ENCODE data around the gene GMDS. TPM values are rescaled to one million over a fixed set of nuclear protein-coding genes. Genes with fewer than 3 reads are reported as not detected.

Gene GMDS
- total RNA-seq, 4 donors from 2014 or later: 9.5 to 32.8 (median 22.4) TPM

DNA sequence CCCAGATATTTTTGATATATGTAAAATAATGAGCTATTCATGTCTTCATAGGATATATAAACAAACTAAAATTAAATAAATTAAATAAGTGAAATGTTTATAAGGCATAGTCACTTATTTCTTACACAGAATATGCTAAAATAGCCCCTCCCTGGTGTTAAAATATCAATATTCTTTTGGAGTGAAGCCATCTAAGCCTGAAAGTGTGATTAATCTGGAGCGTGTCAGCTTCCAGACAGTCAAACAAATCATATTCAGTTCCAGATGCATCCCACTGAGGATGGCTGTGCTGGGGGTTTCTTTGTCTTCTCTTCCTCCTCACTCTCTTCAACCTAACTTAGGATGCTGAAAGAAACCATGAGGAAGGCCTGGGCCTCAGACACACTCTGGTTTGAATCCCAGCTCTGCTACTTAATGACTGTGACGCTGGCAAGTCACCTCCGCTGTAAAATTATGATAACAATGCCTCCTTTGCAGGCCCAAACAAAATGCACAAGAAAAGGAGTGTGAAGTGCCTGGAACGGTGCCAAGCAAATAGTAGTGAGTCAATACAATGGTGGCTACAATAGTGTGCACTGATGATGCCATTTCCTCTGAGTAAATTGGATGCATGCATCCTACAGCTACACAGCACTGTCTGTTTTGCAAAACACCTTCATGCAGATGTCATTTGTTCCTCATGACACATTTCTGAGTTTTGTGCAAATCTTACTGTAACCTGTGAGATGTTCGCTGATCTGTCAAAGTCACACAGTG is 474.3 kb downstream of the GMDS start:
- TF ChIP-seq, protein P1, sequence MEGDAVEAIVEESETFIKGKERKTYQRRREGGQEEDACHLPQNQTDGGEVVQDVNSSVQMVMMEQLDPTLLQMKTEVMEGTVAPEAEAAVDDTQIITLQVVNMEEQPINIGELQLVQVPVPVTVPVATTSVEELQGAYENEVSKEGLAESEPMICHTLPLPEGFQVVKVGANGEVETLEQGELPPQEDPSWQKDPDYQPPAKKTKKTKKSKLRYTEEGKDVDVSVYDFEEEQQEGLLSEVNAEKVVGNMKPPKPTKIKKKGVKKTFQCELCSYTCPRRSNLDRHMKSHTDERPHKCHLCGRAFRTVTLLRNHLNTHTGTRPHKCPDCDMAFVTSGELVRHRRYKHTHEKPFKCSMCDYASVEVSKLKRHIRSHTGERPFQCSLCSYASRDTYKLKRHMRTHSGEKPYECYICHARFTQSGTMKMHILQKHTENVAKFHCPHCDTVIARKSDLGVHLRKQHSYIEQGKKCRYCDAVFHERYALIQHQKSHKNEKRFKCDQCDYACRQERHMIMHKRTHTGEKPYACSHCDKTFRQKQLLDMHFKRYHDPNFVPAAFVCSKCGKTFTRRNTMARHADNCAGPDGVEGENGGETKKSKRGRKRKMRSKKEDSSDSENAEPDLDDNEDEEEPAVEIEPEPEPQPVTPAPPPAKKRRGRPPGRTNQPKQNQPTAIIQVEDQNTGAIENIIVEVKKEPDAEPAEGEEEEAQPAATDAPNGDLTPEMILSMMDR (IDR thresholded peaks at IDR 0.05): no peak
- TF ChIP-seq POLR2A (IDR thresholded peaks at IDR 0.05): no peak
- no peak overlapping the region for H3K27ac ChIP-seq
- peaks cover 6 to 18% of the 10 kb centered on the region in 2 donors for H3K4me1 ChIP-seq
- H3K4me3 ChIP-seq (replicated peaks in 1 of 3): no peak overlapping the region
- DNase-seq: no peak
- H3K36me3 ChIP-seq: no peaks in the 10 kb centered on the region
- 74 to 78% methylated on average over 5 of the region's 5 CpGs for WGBS, 2 donors
- no peaks in the 10 kb centered on the region for H3K27me3 ChIP-seq
- intact Hi-C loops (cut with DNase I): no loop called here
- H3K9me3 ChIP-seq: no peaks in the 10 kb centered on the region

DNA sequence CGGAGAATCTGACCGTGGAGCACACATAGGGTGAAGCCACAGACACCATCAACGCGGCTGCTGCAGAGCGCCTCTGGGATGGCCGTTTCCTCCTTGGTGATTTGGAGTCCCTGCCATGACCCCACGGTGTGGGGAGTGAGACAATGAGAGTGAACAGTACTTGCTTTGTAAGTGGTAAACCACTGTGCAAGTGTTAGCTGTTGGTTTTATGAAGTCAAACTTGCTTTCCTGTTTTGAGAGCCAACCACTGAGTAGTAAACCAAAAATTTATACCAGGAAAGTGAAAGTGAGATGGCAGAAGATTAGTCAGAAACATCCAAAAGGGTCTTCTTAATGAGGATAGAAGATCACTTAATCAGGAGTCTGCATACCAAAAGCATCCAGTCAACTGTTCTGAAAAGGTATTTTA is 475.0 kb downstream of the GMDS start:
- H3K36me3 ChIP-seq: no peaks in the 10 kb centered on the region
- H3K27ac ChIP-seq: no peak overlapping the region
- DNase-seq: no peak
- H3K27me3 ChIP-seq: no peaks in the 10 kb centered on the region
- intact Hi-C loops (cut with DNase I): no loop called here
- H3K4me3 ChIP-seq (replicated peaks in 1 of 3): no peak overlapping the region
- 87 to 90% methylated on average over 7 of the region's 7 CpGs for WGBS, 2 donors
- TF ChIP-seq, protein P1 (IDR thresholded peaks at IDR 0.05): no peak
- no peak for TF ChIP-seq POLR2A (IDR thresholded peaks at IDR 0.05)
- no peaks in the 10 kb centered on the region for H3K9me3 ChIP-seq
- H3K4me1 ChIP-seq: peaks cover 9 to 25% of the 10 kb centered on the region in 2 donors

GRCh38 chr6:1767481-1768246 is 477.7 kb downstream of the GMDS start:
- TF ChIP-seq, protein P1 (IDR thresholded peaks at IDR 0.05): no peak
- TF ChIP-seq POLR2A (IDR thresholded peaks at IDR 0.05): no peak
- WGBS, 2 donors: 34 to 50% methylated on average over 7 of the region's 7 CpGs
- H3K36me3 ChIP-seq: no peaks in the 10 kb centered on the region
- intact Hi-C loops (cut with DNase I): no loop called here
- H3K4me1 ChIP-seq: peaks cover 12 to 31% of the 10 kb centered on the region in 2 donors
- H3K27ac ChIP-seq: no peak overlapping the region
- peak in 1 of 2 donors; percentile 31 for DNase-seq
- no peak overlapping the region for H3K4me3 ChIP-seq (replicated peaks in 1 of 3)
- H3K9me3 ChIP-seq: no peaks in the 10 kb centered on the region
- no peaks in the 10 kb centered on the region for H3K27me3 ChIP-seq

- no peaks in the 10 kb centered on the region for H3K27me3 ChIP-seq
- TF ChIP-seq, protein P1 (IDR thresholded peaks at IDR 0.05): no peak
- no peak for TF ChIP-seq POLR2A (IDR thresholded peaks at IDR 0.05)
- WGBS, 2 donors: 43% methylated on average over 8 of the region's 8 CpGs
- no peaks in the 10 kb centered on the region for H3K36me3 ChIP-seq
- no peaks in the 10 kb centered on the region for H3K9me3 ChIP-seq
- peak; percentile 70 to 75 for DNase-seq
- H3K4me3 ChIP-seq (replicated peaks in 1 of 3): no peak overlapping the region
- intact Hi-C loops (cut with DNase I): no loop called here
- H3K4me1 ChIP-seq: peaks cover 12 to 31% of the 10 kb centered on the region in 2 donors
- no peak overlapping the region for H3K27ac ChIP-seq
Observed at GRCh38 chr6:1766654-1767053, 478.8 kb downstream of the GMDS start.
